Activated CD4-positive, alpha-beta T cell treated with anti-CD3 and anti-CD28 coated beads, Interleukin-2, Interleukin-6, amounts not matched to agents 100 ng/mL and 50 ng/mL, durations not matched to agents 16 hours and 8 hours (primary cell): Measurements from ENCODE around the gene GRIN3B.
A peak's percentile ranks its signal among the peaks of the same experiment; 100 is the strongest.

Experiments
- DNase-seq: peaks from one replicate; pipeline ENCODE4 v3.0.0-alpha.2; 2020

GRIN3B gene

DNA sequence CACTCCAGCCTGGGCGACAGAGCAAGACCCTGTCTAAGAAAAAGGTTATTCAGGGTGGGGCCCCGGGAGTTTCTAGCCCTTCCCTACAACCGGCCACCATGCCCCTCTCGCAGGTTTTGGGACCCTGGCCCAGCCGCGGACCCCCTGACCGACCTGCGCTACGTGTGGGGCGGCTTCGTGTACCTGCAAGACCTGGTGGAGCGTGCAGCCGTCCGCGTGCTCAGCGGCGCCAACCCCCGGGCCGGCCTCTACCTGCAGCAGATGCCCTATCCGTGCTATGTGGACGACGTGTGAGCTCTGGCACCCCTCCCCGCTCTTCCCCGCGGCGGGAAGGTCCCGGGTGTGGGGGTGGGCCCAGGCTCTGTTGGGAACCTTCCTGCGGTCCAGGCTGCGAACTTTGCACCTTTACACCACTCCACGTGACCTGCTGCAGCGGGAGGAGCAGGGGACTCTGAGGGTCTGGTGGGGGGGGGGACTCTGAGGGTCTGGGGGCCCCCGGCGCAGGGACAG lies 46.0 kb downstream of the GRIN3B start:
- no peak for DNase-seq

DNA sequence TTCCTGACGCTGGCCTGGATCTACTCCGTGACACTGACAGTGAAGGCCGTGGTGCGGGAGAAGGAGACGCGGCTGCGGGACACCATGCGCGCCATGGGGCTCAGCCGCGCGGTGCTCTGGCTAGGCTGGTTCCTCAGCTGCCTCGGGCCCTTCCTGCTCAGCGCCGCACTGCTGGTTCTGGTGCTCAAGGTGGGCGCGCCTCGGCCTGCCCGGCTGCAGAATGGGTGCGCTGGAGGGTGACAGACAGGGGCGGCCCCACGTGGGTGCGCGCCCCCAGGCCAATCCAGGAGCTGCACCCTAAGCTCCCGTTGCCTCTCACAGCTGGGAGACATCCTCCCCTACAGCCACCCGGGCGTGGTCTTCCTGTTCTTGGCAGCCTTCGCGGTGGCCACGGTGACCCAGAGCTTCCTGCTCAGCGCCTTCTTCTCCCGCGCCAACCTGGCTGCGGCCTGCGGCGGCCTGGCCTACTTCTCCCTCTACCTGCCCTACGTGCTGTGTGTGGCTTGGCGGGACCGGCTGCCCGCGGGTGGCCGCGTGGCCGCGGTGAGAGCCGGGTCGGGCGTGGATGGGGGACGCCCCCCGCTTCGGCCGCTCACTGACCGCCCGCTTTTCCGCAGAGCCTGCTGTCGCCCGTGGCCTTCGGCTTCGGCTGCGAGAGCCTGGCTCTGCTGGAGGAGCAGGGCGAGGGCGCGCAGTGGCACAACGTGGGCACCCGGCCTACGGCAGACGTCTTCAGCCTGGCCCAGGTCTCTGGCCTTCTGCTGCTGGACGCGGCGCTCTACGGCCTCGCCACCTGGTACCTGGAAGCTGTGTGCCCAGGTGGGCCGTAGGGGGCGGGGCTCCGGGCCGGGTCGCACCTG lies 46.8 kb downstream of the GRIN3B start:
- DNase-seq: no peak

DNA sequence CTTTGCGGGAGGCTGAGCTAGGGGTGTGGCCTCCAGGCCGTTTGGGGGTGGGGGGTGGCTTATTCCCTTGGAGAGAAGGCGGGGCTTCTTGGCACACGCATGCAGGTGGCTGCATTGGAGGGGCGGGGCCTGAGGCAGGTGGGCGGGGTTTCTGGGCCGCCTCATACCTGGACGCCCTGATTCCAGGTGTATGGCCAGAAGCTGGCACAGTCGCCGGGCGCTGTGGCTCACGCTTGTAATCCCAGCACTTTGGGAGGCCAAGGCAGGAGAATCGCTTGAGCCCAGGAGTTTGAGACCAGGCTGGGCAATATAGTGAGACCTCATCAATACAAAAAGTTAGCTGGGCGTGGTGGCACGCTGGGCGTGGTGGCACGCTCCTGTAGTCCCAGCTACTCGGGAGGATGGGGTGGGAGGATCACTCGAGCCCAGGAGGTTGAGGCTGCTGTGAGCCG lies 47.5 kb downstream of the GRIN3B start:
- no peak for DNase-seq

DNA sequence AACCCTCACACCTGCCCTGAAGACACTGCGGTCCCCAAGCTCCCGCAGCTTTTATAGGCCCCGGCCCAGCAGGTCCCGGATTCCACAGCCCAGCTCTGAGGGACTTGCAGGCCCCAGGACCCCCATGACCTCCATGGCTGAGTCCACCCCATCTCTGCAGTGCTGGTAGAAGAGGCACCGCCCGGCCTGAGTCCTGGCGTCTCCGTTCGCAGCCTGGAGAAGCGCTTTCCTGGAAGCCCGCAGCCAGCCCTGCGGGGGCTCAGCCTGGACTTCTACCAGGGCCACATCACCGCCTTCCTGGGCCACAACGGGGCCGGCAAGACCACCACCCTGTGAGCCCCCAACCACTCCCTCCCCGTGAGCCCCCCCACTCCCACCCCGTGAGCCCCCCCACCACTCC lies 48.9 kb downstream of the GRIN3B start:
- no peak for DNase-seq

DNA sequence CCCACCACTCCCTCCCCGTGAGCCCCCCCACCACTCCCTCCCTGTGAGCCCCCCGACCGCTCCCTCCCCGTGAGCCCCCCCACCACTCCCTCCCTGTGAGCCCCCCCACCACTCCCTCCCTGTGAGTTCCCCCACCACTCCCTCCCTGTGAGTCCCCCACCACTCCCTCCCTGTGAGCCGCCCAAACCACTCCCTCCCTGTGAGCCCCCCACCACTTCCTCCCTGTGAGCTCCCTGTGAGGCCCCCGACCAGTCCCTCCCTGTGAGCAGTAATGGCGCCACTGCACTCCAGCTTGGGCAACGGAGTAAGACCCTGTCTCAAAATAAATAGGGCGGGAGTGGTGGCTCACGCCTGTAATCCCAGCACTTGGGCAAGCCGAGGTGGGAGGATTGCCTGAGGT lies 49.6 kb downstream of the GRIN3B start:
- DNase-seq: no peak

DNA sequence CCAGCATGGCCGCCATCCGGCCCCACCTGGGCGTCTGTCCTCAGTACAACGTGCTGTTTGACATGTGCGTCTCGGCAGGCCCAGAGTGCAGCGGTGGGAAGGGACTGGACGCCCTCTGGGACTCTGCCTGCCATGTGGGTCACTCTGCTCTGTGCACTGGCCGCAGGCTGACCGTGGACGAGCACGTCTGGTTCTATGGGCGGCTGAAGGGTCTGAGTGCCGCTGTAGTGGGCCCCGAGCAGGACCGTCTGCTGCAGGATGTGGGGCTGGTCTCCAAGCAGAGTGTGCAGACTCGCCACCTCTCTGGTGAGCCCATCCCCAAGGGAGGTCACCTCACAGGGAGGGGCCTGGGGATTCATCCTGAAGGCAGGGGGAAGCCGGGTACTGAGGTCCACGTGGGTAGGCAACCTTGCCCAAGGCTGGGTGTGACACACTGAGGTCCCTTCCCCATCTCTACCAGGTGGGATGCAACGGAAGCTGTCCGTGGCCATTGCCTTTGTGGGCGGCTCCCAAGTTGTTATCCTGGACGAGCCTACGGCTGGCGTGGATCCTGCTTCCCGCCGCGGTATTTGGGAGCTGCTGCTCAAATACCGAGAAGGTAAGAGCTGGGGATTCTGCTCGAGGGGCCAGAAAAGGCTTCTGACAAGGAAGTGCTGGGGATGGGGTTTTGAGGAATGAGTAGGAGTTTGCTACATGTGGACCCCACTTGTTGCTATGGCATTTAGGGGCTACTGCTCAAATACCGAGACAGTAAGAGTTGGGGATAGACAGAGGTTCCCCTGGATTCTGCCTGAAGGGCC lies 51.0 kb downstream of the GRIN3B start:
- DNase-seq: no peak

DNA sequence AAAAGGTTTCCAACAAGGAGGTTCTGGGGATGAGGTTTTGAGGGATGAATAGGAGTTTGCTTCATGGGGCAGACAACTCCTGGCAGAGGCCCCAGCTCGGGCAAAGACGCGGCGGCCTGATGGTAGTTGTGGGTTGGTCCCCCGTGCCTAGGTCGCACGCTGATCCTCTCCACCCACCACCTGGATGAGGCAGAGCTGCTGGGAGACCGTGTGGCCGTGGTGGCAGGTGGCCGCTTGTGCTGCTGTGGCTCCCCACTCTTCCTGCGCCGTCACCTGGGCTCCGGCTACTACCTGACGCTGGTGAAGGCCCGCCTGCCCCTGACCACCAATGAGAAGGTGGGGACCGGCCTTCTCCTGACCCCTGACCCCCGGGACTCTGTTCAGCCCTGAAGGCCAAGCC lies 51.6 kb downstream of the GRIN3B start:
- DNase-seq: no peak

DNA sequence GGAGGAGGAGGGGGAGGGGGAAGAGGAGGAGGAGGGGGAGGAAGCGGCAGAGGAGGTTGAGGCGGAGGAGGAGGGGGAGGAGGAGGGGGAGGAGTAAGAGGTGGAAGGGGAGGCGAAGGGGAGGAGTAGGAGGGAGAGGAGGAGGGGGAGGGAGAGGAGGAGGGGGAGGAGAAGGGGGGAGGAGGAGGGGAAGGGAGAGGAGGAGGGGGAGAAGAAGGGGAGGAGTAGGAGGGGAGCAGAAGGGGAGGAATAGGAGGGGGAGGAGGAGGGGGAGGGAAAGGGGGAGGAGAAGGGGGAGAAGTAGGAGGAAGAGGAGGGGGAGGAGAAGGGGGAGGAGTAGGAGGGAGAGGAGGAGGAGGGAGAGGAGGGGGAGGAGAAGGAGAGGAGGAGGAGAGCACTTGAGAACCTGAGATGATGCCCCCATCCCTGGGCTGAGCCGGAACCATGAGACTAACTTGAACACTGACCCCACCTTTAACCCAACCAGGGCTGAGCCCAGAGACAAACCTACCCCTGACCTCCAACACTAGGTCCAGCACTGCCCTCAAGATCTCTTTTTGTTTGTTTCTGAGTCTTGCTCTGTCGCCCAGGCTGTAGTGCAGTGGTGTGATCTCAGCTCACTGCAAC lies 52.2 kb downstream of the GRIN3B start:
- no peak for DNase-seq

DNA sequence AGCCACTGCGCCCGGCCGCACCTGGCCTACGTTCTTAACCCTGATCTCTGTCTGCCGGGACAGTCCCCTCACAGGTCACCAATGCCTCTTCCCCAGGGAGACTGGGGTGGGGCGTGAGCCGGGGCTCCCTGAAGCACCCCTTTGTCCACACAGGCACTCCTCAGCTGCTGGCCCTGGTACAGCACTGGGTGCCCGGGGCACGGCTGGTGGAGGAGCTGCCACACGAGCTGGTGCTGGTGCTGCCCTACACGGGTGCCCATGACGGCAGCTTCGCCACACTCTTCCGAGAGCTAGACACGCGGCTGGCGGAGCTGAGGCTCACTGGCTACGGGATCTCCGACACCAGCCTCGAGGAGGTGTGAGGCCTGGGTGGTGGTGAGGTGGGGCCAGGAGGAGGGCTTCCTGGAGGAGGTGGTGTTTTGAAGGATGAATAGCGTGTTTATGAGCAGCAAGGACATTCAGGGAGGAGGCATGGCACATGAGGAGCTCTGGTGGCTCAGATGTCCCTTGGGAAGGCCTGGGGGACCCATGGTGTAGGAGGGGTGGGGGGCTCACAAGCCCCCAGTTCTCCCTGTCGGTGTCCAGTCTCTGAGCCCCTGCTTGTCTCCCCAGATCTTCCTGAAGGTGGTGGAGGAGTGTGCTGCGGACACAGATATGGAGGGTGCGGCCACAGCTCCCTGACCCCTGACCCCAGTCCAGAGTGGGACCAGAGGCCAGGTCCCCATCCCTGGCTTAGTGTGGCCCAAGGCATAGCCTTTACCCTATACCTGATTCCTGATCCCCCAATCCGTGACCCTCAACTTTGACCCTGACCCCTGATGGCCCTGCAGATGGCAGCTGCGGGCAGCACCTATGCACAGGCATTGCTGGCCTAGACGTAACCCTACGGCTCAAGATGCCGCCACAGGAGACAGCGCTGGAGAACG lies 53.2 kb downstream of the GRIN3B start:
- no peak for DNase-seq

DNA sequence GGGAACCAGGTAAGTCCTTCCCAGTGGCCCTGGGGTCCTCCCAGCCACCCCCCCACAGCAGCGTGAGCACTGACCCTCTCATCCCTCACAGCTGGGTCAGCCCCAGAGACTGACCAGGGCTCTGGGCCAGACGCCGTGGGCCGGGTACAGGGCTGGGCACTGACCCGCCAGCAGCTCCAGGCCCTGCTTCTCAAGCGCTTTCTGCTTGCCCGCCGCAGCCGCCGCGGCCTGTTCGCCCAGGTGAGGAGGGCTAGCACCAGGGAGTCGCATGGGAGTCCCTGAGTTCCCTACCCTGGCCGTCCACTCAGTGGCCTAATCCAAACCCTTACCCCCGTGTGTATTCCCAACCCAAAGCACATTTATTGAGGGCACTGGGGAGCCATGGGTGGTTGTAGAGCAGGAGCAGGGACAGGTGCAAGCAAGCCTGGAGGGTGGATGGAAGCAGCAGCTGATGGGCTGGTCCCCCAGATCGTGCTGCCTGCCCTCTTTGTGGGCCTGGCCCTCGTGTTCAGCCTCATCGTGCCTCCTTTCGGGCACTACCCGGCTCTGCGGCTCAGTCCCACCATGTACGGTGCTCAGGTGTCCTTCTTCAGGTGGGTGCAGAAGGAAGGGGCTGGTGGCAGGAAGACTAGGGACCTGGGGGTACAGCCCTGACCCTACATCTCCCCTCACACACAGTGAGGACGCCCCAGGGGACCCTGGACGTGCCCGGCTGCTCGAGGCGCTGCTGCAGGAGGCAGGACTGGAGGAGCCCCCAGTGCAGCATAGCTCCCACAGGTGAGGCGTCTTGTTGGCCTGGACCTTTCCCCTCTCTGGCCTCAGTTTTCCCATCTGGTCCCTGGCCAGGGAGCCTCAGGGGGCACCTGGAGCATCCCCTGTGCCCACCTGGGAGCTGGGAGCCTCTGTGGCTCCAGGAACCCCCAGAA lies 54.1 kb downstream of the GRIN3B start:
- no peak for DNase-seq

DNA sequence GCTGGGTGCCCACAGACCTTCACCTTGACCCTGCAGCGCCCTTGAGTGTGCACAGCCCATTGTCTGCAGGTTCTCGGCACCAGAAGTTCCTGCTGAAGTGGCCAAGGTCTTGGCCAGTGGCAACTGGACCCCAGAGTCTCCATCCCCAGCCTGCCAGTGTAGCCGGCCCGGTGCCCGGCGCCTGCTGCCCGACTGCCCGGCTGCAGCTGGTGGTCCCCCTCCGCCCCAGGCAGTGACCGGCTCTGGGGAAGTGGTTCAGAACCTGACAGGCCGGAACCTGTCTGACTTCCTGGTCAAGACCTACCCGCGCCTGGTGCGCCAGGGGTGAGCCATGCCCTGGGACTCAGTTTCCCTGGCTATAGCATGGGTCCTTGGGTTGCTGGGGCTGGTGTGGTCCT lies 54.8 kb downstream of the GRIN3B start:
- DNase-seq: no peak

DNA sequence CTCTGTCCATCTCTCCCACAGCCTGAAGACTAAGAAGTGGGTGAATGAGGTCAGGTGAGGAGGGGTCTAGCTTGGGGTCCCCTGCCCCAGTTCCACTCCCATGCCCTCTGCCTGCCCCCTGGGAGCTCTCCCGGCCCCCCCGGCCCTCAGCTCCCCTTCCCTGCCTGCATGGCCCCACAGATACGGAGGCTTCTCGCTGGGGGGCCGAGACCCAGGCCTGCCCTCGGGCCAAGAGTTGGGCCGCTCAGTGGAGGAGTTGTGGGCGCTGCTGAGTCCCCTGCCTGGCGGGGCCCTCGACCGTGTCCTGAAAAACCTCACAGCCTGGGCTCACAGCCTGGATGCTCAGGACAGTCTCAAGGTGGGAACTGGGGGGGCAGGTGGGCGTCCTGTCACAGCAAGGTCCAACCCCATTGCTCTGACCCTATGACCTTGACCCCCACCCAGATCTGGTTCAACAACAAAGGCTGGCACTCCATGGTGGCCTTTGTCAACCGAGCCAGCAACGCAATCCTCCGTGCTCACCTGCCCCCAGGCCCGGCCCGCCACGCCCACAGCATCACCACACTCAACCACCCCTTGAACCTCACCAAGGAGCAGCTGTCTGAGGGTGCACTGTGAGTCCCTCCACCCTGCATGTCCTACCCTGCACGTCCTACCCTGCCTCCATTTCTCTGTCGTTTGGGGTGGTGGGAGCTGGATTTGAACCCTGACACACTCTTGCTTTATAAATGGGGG lies 55.8 kb downstream of the GRIN3B start:
- no peak for DNase-seq

DNA sequence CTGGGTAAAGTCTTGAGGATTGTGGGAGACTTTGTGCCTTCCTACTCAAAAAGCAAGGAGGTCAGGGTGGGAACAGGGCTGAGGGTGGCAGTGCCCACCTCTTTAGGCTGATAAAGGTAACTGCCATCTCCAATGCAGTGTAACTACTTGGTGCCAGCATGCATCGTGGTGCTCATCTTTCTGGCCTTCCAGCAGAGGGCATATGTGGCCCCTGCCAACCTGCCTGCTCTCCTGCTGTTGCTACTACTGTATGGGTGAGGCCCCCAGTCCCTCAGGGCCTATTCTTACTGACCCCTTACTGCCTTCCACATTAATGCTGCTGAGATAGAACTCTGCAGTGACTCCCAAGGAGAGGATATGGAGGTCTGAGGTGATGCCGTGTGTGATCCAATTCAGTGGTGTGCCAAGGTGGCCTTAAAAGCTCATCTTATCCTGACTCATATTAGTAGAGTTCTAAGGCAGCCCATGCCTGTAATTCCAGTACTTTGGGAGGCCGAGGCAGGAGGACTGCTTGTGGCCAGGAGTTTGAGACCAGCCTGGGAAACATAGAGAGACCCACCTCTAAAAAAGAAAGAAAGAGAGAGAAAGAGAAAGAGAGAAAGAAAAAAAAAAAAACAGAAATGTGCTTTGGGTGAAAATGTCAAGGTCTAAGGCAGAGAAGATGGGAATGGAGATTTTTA lies 57.1 kb downstream of the GRIN3B start:
- peak; percentile 60 for DNase-seq

DNA sequence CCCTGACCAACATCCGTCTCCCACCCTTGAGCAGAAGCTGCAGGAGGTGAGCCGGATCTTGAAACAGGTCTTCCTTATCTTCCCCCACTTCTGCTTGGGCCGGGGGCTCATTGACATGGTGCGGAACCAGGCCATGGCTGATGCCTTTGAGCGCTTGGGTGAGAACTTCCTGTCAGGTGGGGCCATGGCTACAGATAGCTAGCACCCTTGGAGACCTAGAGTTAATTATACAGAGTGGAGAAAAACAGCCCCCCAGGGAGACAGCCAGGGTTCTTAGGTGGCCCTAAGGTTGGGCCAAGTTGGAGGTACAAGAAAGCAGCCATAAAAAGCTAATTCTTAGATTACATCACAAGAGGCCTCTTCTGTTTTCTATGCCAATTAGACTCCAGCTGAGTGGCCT lies 57.9 kb downstream of the GRIN3B start:
- DNase-seq: no peak
